GM19467 (cell line): ENCODE measurements around the gene GSTT4.
"Not testable (repeated sequence)": the region's sequence is repeated elsewhere in the genome, so short reads cannot be mapped to it uniquely, and the experiment has no call there.

Experiments used
- ATAC-seq: cut with Tn5 transposase; IDR thresholded peaks from one replicate; pipeline ENCODE4 v1.9.1; 2021; ENCODE audit warnings: mild to moderate bottlenecking, moderate library complexity; ENCODE audit not compliant: unreplicated experiment

GSTT4 gene

GRCh38 chr22:23989583-23990244 is 15.5 kb downstream of the GSTT4 start:
- not testable (repeated sequence) for ATAC-seq

GRCh38 chr22:23986538-23987178 is 18.6 kb downstream of the GSTT4 start:
- ATAC-seq: not testable (repeated sequence)

- not testable (repeated sequence) for ATAC-seq
Measured at GRCh38 chr22:23986089-23986488, 19.2 kb downstream of the GSTT4 start.

GRCh38 chr22:23984430-23984829 is 20.8 kb downstream of the GSTT4 start:
- no peak for ATAC-seq

- not testable (repeated sequence) for ATAC-seq
Measured at GRCh38 chr22:23980567-23980966, 24.7 kb downstream of the GSTT4 start.

GRCh38 chr22:23979557-23980240 is 25.6 kb downstream of the GSTT4 start, which contains the start of gene GSTT2:
TSS of gene GSTT2 (plus strand) at chr22:23980134.
- not testable (repeated sequence) for ATAC-seq

- not testable (repeated sequence) for ATAC-seq
Measured at GRCh38 chr22:23977304-23977703, 27.9 kb downstream of the GSTT4 start.

GRCh38 chr22:23974836-23975352 is 30.4 kb downstream of the GSTT4 start:
- ATAC-seq: not testable (repeated sequence)

GRCh38 chr22:23974345-23974744 is 30.9 kb downstream of the GSTT4 start, which contains the start of gene DDT:
TSS of gene DDT (minus strand) at chr22:23974441. CDS start at chr22:23974414, 27 bp downstream.
- peak; percentile 89 for ATAC-seq

GRCh38 chr22:23971927-23972326 is 33.3 kb downstream of the GSTT4 start:
- not testable (repeated sequence) for ATAC-seq

GRCh38 chr22:23970816-23971486 is 34.3 kb downstream of the GSTT4 start:
- ATAC-seq: no peak

GRCh38 chr22:23970201-23970641 is 35.0 kb downstream of the GSTT4 start:
- no peak for ATAC-seq

- ATAC-seq: no peak
Measured at GRCh38 chr22:23969071-23969470, 36.2 kb downstream of the GSTT4 start.

GRCh38 chr22:23966568-23966967 is 38.7 kb downstream of the GSTT4 start, which contains the start of gene DDTL:
TSS of gene DDTL (plus strand) at chr22:23966888. CDS start at chr22:23966915, 27 bp downstream.
- ATAC-seq: peak; percentile 94

GRCh38 chr22:23966094-23966493 is 39.2 kb downstream of the GSTT4 start:
- not testable (repeated sequence) for ATAC-seq

GRCh38 chr22:23961084-23961771 is 44.0 kb downstream of the GSTT4 start, which contains the start of gene GSTT2B:
TSS of gene GSTT2B (minus strand) at chr22:23961195. CDS start at chr22:23961131, 64 bp downstream.
- not testable (repeated sequence) for ATAC-seq

GRCh38 chr22:23956301-23956900 is 48.9 kb downstream of the GSTT4 start:
- not testable (repeated sequence) for ATAC-seq

- not testable (repeated sequence) for ATAC-seq
Measured at GRCh38 chr22:23955886-23956285, 49.4 kb downstream of the GSTT4 start.

GRCh38 chr22:23954991-23955305 is 50.3 kb downstream of the GSTT4 start:
- ATAC-seq: not testable (repeated sequence)
